Activated naive CD4-positive, alpha-beta T cell treated with anti-CD3 and anti-CD28 coated beads, Interleukin-2, amount 50 U/mL, for 24 hours (primary cell): ENCODE data around the gene LYRM4.

Experiments used
- H3K27ac Mint-ChIP-seq: one replicate; pipeline ENCODE4 v1.8.0; 2021; ENCODE audit warnings: mild to moderate bottlenecking, mixed read lengths
- H3K27me3 Mint-ChIP-seq: one replicate; pipeline ENCODE4 v1.8.0; 2021; ENCODE audit warnings: mixed read lengths
- H3K36me3 Mint-ChIP-seq: one replicate; pipeline ENCODE4 v1.8.0; 2021; ENCODE audit warnings: mixed read lengths
- H3K4me1 Mint-ChIP-seq: one replicate; pipeline ENCODE4 v1.8.0; 2021; ENCODE audit warnings: mixed read lengths
- H3K4me3 Mint-ChIP-seq: one replicate; pipeline ENCODE4 v1.8.0; 2021; ENCODE audit warnings: mild to moderate bottlenecking, mixed read lengths
- H3K9me3 Mint-ChIP-seq: one replicate; pipeline ENCODE4 v1.8.0; 2021; ENCODE audit warnings: mixed read lengths

Gene LYRM4

DNA sequence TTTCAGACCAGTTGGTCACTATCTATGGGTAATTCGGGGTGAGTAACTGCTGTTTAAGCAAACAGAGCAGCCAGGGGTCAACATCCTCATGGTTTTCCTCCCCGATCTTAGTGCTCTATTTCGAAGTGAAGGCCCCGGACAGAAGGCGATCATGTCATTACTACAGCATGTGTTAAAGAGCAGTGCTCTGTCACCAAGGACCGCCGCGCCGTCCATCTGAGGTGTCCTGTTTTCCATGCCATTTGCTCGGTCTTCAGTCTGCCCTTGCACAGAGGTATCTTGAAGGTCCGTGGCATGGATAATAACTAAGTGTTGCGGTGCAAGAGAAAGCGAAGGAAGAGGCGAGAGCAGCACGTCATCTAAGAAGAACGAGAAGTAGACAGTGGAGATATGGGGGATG is 150.5 kb downstream of the LYRM4 start:
- Mint-ChIP-seq H3K4me1 (no peaks in the 10 kb centered on the region), H3K4me3 (no peak overlapping the region), H3K27me3 (no peaks in the 10 kb centered on the region), H3K36me3 (no peaks in the 10 kb centered on the region), H3K27ac (no peak overlapping the region), H3K9me3 (no peaks in the 10 kb centered on the region)

GRCh38 chr6:5109436-5109835 is 151.3 kb downstream of the LYRM4 start:
- Mint-ChIP-seq H3K27me3 (no peaks in the 10 kb centered on the region), H3K27ac (no peak overlapping the region), H3K4me3 (no peak overlapping the region), H3K4me1 (no peaks in the 10 kb centered on the region), H3K36me3 (no peaks in the 10 kb centered on the region), H3K9me3 (no peaks in the 10 kb centered on the region)

DNA sequence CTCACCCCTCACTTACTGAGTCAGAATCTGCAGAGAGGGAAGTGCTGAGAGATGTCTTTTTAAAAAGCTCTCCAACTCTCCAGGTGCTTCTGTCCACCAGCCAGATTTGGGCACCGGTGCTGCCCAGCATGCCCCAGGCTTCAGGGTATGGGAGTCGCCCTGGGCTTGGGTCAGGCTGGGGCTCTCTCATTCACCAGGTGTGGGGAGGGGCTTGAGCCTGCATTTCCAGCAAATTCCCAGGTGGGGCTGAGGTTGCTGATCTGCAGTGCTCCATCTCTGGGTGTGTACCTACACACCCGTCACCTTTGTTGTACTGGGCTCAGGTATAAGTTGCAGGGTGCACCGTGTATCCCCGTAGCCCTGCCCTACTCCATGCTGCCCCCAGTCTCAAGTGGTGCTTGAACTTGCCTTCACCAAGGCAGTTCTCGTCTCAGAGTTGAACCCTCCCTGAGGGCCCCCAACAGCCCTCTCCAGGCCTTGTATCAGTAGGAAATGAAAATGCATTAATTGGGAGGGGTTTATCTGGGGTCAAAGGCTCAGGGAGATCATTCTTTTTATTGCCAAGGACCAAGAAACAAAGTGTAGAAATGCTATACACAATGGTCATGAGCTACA is 152.1 kb downstream of the LYRM4 start:
- H3K9me3 Mint-ChIP-seq = no peaks in the 10 kb centered on the region
- no peaks in the 10 kb centered on the region for H3K27me3 Mint-ChIP-seq
- H3K27ac Mint-ChIP-seq = no peak overlapping the region
- H3K4me3 Mint-ChIP-seq = no peak overlapping the region
- H3K36me3 Mint-ChIP-seq = no peaks in the 10 kb centered on the region
- no peaks in the 10 kb centered on the region for H3K4me1 Mint-ChIP-seq

DNA sequence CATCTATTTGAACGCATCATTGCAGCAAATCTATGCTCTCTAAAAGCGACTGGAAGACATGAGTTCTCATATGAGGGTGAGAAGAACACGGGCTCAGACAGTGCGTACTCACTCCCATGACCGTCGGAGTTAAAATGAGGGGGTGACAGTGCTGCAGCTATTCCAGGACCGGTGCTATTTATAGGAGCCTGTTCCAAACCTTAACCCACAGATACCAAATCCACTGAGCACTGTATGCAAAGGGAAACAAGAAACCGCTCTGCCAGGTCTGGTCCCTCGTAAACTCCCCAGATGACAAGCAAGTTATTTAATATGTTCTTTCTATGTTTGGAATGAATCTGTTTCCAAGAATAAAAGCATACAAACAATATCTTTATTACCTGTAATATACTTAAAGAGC is 152.7 kb downstream of the LYRM4 start:
- no peaks in the 10 kb centered on the region for H3K27me3 Mint-ChIP-seq
- H3K36me3 Mint-ChIP-seq = no peaks in the 10 kb centered on the region
- no peaks in the 10 kb centered on the region for H3K4me1 Mint-ChIP-seq
- H3K9me3 Mint-ChIP-seq = no peaks in the 10 kb centered on the region
- no peak overlapping the region for H3K4me3 Mint-ChIP-seq
- no peak overlapping the region for H3K27ac Mint-ChIP-seq

DNA sequence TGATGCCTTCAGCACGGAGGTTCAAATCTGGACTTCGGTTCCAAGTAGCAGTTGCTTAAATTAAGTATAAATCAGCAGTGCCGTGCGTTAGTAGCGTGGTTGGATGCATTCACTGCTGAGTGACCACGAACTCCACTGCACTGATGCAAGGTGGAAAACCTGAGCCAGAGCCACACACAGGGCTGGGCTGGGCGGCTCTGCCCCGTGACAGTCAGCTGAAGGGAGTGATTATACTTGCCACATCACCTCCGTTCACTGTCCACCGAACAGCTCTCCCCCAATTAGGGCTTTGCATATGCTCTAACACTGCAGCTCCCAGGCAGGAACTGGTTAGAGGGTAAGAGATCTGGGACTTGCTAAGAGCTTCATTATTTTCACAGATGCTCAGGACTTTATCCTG is 153.4 kb downstream of the LYRM4 start:
- Mint-ChIP-seq H3K27ac (no peak overlapping the region), H3K9me3 (no peaks in the 10 kb centered on the region), H3K27me3 (no peaks in the 10 kb centered on the region), H3K36me3 (no peaks in the 10 kb centered on the region), H3K4me3 (no peak overlapping the region), H3K4me1 (no peaks in the 10 kb centered on the region)

- H3K4me1 Mint-ChIP-seq = no peaks in the 10 kb centered on the region
- no peaks in the 10 kb centered on the region for H3K9me3 Mint-ChIP-seq
- no peak overlapping the region for H3K27ac Mint-ChIP-seq
- H3K27me3 Mint-ChIP-seq = no peaks in the 10 kb centered on the region
- H3K36me3 Mint-ChIP-seq = no peaks in the 10 kb centered on the region
- H3K4me3 Mint-ChIP-seq = no peak overlapping the region
Observed at GRCh38 chr6:5105146-5105545, 155.6 kb downstream of the LYRM4 start.

DNA sequence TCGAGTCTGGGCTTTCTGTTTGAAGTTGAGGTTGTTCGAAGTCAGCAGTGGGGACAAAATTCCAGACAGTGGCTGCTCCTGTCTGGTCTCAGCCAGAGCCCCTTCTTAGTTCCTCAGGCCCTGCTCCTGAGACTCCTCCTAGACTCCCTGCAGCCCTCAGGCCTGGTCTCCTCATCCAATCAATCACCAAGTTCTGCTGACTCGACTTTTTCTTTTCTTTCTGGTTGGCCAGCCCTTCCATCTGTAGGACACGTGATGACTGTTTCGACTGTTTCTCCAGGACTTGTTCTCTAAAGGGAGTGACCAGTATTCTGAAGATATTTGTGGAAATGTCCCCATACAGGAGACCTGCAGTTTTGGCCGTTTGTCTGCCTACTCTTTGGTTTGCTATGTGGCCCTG is 156.1 kb downstream of the LYRM4 start:
- no peaks in the 10 kb centered on the region for H3K4me1 Mint-ChIP-seq
- H3K4me3 Mint-ChIP-seq = no peak overlapping the region
- H3K27ac Mint-ChIP-seq = no peak overlapping the region
- no peaks in the 10 kb centered on the region for H3K27me3 Mint-ChIP-seq
- no peaks in the 10 kb centered on the region for H3K9me3 Mint-ChIP-seq
- H3K36me3 Mint-ChIP-seq = no peaks in the 10 kb centered on the region

DNA sequence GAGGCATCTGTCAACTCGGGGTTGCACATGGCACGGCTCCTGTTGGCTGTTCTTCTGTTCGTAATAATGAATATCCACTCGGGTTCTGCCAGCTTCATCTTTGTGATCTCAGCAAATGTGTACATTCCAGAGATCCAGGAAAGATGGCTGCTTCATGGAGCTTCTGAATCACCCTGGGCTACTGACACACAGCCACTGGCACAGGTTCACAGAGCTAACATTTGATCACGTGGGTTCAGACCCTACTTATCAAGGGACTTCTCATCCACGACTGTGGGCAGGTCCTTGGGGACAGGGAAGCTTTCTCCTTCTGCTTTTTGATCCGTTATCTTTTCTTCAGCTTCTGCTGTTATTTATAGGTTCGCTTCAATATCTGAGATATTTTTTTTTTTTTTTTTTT is 157.5 kb downstream of the LYRM4 start:
- no peaks in the 10 kb centered on the region for H3K27me3 Mint-ChIP-seq
- H3K4me3 Mint-ChIP-seq = no peak overlapping the region
- no peak overlapping the region for H3K27ac Mint-ChIP-seq
- no peaks in the 10 kb centered on the region for H3K4me1 Mint-ChIP-seq
- H3K9me3 Mint-ChIP-seq = no peaks in the 10 kb centered on the region
- no peaks in the 10 kb centered on the region for H3K36me3 Mint-ChIP-seq

DNA sequence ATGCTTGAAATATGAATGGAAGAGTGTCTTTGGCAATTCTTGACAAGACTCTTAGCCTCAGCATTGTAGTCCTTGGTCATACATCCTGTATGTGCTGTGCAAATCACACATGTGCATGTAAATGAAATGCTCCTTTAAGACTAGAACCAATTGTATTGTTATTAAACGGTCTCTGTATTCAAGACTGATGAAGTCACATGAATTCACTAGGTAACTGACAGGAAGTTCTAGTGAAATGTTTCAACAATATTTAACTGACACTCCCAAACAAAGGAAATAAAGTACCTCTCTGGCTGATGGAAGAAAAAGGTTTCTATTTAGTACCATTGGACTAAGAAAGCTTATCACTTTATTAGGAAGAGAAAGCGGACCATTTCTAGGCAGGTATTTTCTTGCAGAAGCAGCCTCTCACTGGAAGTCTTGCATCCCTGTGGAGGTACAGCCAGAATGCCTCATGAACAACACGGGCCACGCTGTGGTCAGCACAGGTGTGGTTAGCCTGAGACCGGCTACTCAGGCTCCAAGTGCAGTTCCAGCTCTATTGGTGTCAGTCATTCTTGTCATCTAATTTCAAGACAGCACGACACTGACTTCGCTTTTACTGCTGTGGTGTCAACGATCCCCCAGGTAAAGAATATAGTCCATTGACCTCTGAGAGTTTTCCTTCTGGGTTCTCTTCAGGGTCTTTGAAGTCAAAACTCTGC is 158.3 kb downstream of the LYRM4 start:
- H3K27ac Mint-ChIP-seq = no peak overlapping the region
- no peaks in the 10 kb centered on the region for H3K4me1 Mint-ChIP-seq
- no peaks in the 10 kb centered on the region for H3K27me3 Mint-ChIP-seq
- no peak overlapping the region for H3K4me3 Mint-ChIP-seq
- H3K36me3 Mint-ChIP-seq = no peaks in the 10 kb centered on the region
- no peaks in the 10 kb centered on the region for H3K9me3 Mint-ChIP-seq

DNA sequence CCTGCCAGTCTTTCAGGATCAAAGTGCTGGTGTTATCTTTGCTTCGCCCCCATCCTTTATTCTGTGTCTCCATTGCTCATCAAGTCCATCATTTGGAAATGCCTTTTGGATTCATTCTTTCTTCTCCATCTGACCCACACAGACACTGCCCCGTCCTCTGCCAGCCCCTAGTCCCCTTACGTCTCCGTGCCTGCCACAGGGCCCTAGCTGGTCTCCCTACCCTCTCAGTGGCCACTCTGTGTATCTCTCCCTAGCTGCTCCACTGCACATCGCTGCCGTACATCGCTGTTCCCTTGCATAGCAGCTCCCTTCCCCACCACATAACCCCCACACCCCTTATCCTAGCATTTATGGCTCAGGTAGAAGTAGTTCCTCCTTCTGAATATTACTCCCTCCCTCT is 159.9 kb downstream of the LYRM4 start:
- Mint-ChIP-seq H3K27me3 (no peaks in the 10 kb centered on the region), H3K4me3 (no peak overlapping the region), H3K9me3 (no peaks in the 10 kb centered on the region), H3K36me3 (no peaks in the 10 kb centered on the region), H3K27ac (no peak overlapping the region), H3K4me1 (no peaks in the 10 kb centered on the region)

DNA sequence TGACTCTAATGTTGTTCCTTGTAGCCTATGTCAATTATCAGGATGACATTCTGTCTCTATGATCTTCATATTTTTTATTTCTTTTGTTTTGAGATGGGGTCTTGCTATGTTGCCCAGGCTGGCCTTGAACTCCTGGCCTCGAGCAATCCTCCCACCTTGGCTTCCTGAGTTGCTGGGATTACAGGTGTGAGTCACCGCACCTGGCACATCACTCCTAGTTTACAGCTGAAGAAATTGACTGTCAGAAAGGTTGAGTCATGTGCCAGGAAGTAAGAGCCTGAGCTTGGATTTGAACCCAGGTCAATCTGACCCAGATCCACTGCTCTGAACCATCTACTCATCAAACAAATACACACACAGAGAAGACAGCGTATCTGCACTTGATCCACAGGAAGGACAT is 161.2 kb downstream of the LYRM4 start:
- Mint-ChIP-seq H3K4me3 (no peak overlapping the region), H3K36me3 (no peaks in the 10 kb centered on the region), H3K4me1 (no peaks in the 10 kb centered on the region), H3K27me3 (peaks cover 2% of the 10 kb centered on the region), H3K9me3 (no peaks in the 10 kb centered on the region), H3K27ac (no peak overlapping the region)

GRCh38 chr6:5098501-5099270 is 162.1 kb downstream of the LYRM4 start:
- H3K4me1 Mint-ChIP-seq = no peaks in the 10 kb centered on the region
- no peak overlapping the region for H3K27ac Mint-ChIP-seq

DNA sequence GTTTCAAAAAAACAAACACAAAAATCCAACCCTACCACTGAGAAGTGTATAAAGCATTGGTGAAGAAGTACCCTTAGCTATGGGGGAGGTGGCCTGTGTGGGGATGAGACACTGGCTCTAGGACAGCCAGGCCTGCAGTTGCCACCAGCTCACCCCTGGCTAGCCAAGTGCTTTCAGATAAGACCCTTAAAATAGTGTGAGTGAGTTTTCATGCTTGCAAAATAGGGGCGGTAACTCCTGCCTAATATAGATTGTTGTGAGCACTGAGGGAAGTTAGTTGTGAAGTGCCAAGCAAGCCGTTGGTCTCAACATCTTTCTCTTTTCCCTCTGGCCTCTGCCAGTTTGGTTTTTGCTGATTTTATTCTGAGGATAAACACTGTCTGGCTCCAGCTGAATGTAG is 164.3 kb downstream of the LYRM4 start:
- Mint-ChIP-seq H3K27ac (no peak overlapping the region), H3K36me3 (no peaks in the 10 kb centered on the region), H3K4me1 (peaks cover 5% of the 10 kb centered on the region), H3K9me3 (no peaks in the 10 kb centered on the region), H3K27me3 (peaks cover 6% of the 10 kb centered on the region), H3K4me3 (no peak overlapping the region)

More at GRCh38 chr6:5098501-5099270, 162.1 kb downstream of the LYRM4 start:
- H3K9me3 Mint-ChIP-seq = no peaks in the 10 kb centered on the region
- H3K36me3 Mint-ChIP-seq = no peaks in the 10 kb centered on the region
- peaks cover 2% of the 10 kb centered on the region for H3K27me3 Mint-ChIP-seq
- H3K4me3 Mint-ChIP-seq = no peak overlapping the region

- peaks cover 8% of the 10 kb centered on the region for H3K27me3 Mint-ChIP-seq
- no peaks in the 10 kb centered on the region for H3K9me3 Mint-ChIP-seq
- no peak overlapping the region for H3K4me3 Mint-ChIP-seq
- H3K27ac Mint-ChIP-seq = no peak overlapping the region
- no peaks in the 10 kb centered on the region for H3K36me3 Mint-ChIP-seq
- H3K4me1 Mint-ChIP-seq = peaks cover 8% of the 10 kb centered on the region
Observed at GRCh38 chr6:5095236-5095635, 165.5 kb downstream of the LYRM4 start.

DNA sequence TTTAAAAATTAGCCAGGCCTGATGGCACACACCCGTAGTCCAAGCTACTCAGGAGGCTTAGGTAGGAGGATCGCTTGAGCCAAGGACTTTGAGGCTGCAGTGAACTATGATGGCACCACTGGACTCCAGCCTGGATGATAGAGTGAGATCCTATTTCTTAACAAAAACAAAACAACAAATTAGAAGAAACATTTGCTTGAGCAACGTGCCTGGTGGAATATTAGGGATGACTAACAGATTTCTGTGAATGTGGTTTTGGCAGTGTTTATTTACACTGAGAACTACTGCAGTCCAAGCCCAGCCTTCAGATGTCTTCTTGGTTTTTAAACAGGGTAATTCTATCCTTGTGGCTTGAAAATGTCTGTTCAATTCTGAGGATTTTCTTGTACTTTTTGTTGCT is 166.4 kb downstream of the LYRM4 start:
- H3K4me1 Mint-ChIP-seq = peaks cover 8% of the 10 kb centered on the region
- peaks cover 8% of the 10 kb centered on the region for H3K27me3 Mint-ChIP-seq
- H3K27ac Mint-ChIP-seq = no peak overlapping the region
- no peaks in the 10 kb centered on the region for H3K9me3 Mint-ChIP-seq
- H3K36me3 Mint-ChIP-seq = no peaks in the 10 kb centered on the region
- H3K4me3 Mint-ChIP-seq = no peak overlapping the region

GRCh38 chr6:5093231-5094015 is 167.3 kb downstream of the LYRM4 start:
- H3K4me3 Mint-ChIP-seq = no peak overlapping the region
- peaks cover 8% of the 10 kb centered on the region for H3K4me1 Mint-ChIP-seq
- H3K36me3 Mint-ChIP-seq = no peaks in the 10 kb centered on the region
- no peak overlapping the region for H3K27ac Mint-ChIP-seq
- no peaks in the 10 kb centered on the region for H3K9me3 Mint-ChIP-seq
- H3K27me3 Mint-ChIP-seq = peaks cover 11% of the 10 kb centered on the region
